ENCODE results near the gene PPP1R14C.

DNA sequence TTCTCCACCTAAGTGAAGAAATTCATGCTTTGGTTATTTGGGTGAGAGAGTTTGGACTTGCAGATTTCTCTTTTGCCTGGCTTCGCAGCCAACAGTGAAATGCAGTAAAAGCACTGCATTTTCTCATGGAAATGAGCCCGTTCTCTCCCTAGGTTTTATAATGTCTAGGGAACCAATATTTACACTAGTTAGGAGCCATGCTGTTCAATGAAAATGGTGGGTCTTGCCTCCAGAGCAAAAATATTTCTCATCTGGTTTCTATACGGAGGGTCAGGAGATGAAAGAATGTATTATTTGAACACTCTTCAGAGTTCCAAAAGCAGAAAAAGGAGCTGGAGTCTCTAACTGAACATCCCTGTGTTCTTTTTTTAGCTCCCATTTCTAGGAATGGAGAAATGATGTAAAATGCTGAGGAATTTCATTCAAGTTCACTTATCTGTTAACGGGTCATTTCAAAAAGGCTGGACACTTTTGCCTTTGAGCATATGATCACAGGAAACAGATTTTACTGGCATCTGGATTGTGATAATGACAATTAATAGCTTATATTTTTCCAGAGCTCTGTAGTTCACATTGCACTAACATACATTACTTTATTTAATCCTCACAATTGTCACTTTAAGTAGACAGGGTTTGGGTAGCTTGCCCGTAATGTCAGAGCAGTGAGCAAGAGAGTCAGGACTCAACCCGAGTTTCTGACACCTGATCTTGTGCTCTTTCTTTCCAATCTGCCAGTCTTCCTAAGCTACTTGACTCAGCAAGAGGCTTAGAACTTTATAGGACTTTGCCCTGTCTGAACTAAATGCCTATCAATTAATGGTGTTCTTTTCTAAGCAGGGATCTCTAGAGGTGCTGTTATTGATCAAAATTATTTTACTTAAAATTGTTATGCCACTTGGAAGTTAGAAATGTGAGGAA, 78.0 kb downstream of the PPP1R14C start:
- TF ChIP-seq, protein P1, sequence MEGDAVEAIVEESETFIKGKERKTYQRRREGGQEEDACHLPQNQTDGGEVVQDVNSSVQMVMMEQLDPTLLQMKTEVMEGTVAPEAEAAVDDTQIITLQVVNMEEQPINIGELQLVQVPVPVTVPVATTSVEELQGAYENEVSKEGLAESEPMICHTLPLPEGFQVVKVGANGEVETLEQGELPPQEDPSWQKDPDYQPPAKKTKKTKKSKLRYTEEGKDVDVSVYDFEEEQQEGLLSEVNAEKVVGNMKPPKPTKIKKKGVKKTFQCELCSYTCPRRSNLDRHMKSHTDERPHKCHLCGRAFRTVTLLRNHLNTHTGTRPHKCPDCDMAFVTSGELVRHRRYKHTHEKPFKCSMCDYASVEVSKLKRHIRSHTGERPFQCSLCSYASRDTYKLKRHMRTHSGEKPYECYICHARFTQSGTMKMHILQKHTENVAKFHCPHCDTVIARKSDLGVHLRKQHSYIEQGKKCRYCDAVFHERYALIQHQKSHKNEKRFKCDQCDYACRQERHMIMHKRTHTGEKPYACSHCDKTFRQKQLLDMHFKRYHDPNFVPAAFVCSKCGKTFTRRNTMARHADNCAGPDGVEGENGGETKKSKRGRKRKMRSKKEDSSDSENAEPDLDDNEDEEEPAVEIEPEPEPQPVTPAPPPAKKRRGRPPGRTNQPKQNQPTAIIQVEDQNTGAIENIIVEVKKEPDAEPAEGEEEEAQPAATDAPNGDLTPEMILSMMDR (IDR thresholded peaks at IDR 0.05; ENCODE audit: poor library complexity): no peak
- TF ChIP-seq EZH2 (IDR thresholded peaks at IDR 0.05; ENCODE audit: borderline replicate concordance) (no peak), EZH2phosphoT487 (IDR thresholded peaks at IDR 0.05; ENCODE audit: low read depth, severe bottlenecking, unreplicated experiment) (no peak)
